IMR-90 (cell line): Measurements from ENCODE around the gene ENOX2. TPM values are rescaled to one million over a fixed set of nuclear protein-coding genes. Genes with fewer than 3 reads are reported as not detected.

Experiments used
- ATAC-seq: fragments of 200-7000 bp; cut with Tn5 transposase; 2 replicates; pipeline ENCODE4 v1.9.1; 2020; ENCODE audit warnings: low read depth, mild to moderate bottlenecking, moderate library complexity
- BruUV-seq: library from RNA; stranded (reverse); fragments of 400-500 nt; replicated peaks from 2 replicates; lab custom pipeline; 2021; lab: Mats Ljungman, UMichigan
- CTCF ChIA-PET: fragments of 300-600 bp; formaldehyde crosslinking; extraction: SDS; loops from one replicate; lab custom pipeline; 2021; ENCODE audit warnings: antibody characterized with exemption; lab: Yijun Ruan, JAX
- POLR2A ChIA-PET: fragments of 300-600 bp; sonication (Branson Sonifier 250); formaldehyde crosslinking; loops from one replicate; lab custom pipeline; 2022; ENCODE audit warnings: antibody characterized with exemption; ENCODE audit not compliant: unreplicated experiment; lab: Charles Lee
- DNase-seq: peaks from one replicate; pipeline ENCODE4 v3.0.0; 2013
- H2AFZ ChIP-seq: replicated peaks from 2 replicates; pipeline ENCODE3; 2013; ENCODE audit warnings: low read length, mild to moderate bottlenecking; ENCODE audit not compliant: poor library complexity
- H2AK5ac ChIP-seq: 2 replicates; pipeline ENCODE4 v1.6.1; 2013; ENCODE audit warnings: low read depth, low read length, inconsistent platforms
- H2AK9ac ChIP-seq: replicated peaks from 2 replicates; pipeline ENCODE3; 2013; ENCODE audit warnings: mild to moderate bottlenecking, low read depth, low read length, moderate library complexity; ENCODE audit not compliant: poor library complexity
- H2BK120ac ChIP-seq: 2 replicates; pipeline ENCODE4 v1.6.1; 2013; ENCODE audit warnings: low read depth, low read length, inconsistent platforms
- H2BK15ac ChIP-seq: 3 replicates; pipeline ENCODE4 v1.6.1; 2013; ENCODE audit warnings: low read depth, low read length, inconsistent platforms
- H2BK20ac ChIP-seq: 2 replicates; pipeline ENCODE4 v1.6.1; 2013; ENCODE audit warnings: low read depth, mild to moderate bottlenecking, inconsistent platforms, low read length, moderate library complexity
- H2BK5ac ChIP-seq: 2 replicates; pipeline ENCODE4 v1.6.1; 2013; ENCODE audit warnings: mild to moderate bottlenecking, low read depth, low read length, inconsistent platforms; ENCODE audit not compliant: poor library complexity, severe bottlenecking
- H3K14ac ChIP-seq: replicated peaks from 2 replicates; pipeline ENCODE4 v1.6.1; 2013; ENCODE audit warnings: low read depth, low read length, inconsistent platforms
- H3K18ac ChIP-seq: 2 replicates; pipeline ENCODE4 v1.6.1; 2013; ENCODE audit warnings: low read depth, low read length, control low read depth
- H3K23ac ChIP-seq: 2 replicates; pipeline ENCODE4 v1.6.1; 2013; ENCODE audit warnings: low read depth, low read length, inconsistent platforms
- H3K27ac ChIP-seq: 2 replicates; pipeline ENCODE4 v1.5.1; 2013; ENCODE audit warnings: mild to moderate bottlenecking, control low read depth, low read length; ENCODE audit not compliant: insufficient read depth
- H3K27me3 ChIP-seq: 2 replicates; pipeline ENCODE4 v1.6.1; 2013; ENCODE audit warnings: low read length; ENCODE audit not compliant: control insufficient read depth, insufficient read depth
- H3K36me3 ChIP-seq: 2 replicates; pipeline ENCODE4 v1.6.1; 2013; ENCODE audit warnings: low read length, mixed read lengths; ENCODE audit not compliant: control insufficient read depth, insufficient read depth
- H3K4ac ChIP-seq: 2 replicates; pipeline ENCODE4 v1.6.1; 2013; ENCODE audit warnings: low read depth, low read length, inconsistent platforms
- H3K4me1 ChIP-seq: 2 replicates; pipeline ENCODE4 v1.6.1; 2013; ENCODE audit warnings: low read length, mixed read lengths; ENCODE audit not compliant: control insufficient read depth, insufficient read depth
- H3K4me2 ChIP-seq: 2 replicates; pipeline ENCODE4 v1.6.1; 2013; ENCODE audit warnings: low read depth, mild to moderate bottlenecking, control low read depth, low read length, moderate library complexity
- H3K4me3 ChIP-seq: 2 replicates; pipeline ENCODE4 v1.5.1; 2013; ENCODE audit warnings: low read depth, mild to moderate bottlenecking, control low read depth, low read length, moderate library complexity; ENCODE audit not compliant: insufficient read depth
- H3K56ac ChIP-seq: 2 replicates; pipeline ENCODE4 v1.6.1; 2013; ENCODE audit warnings: low read length, inconsistent platforms; ENCODE audit not compliant: insufficient read depth; ENCODE audit errors: extremely low read depth
- H3K79me1 ChIP-seq, 2 experiments: 2 replicates each; pipeline ENCODE4 v1.6.1; 2013; ENCODE audit warnings: low read length in 2 of 2, inconsistent platforms in 1 of 2, low read depth in 1 of 2
- H3K9ac ChIP-seq: 2 replicates; pipeline ENCODE4 v1.6.1; 2013; ENCODE audit warnings: low read depth, low read length, control low read depth
- H3K9me1 ChIP-seq: 2 replicates; pipeline ENCODE4 v1.6.1; 2013; ENCODE audit warnings: low read length, inconsistent platforms; ENCODE audit not compliant: insufficient read depth
- H3K9me3 ChIP-seq: 2 replicates; pipeline ENCODE4 v1.6.1; 2013; ENCODE audit warnings: low read length; ENCODE audit not compliant: control insufficient read depth, insufficient read depth
- H4K20me1 ChIP-seq: 2 replicates; pipeline ENCODE4 v1.6.1; 2013; ENCODE audit warnings: low read length, inconsistent platforms; ENCODE audit not compliant: insufficient read depth
- H4K5ac ChIP-seq: 2 replicates; pipeline ENCODE4 v1.6.1; 2013; ENCODE audit warnings: mild to moderate bottlenecking, low read depth, low read length, control low read depth
- H4K8ac ChIP-seq, 2 experiments: 2 replicates each; pipeline ENCODE4 v1.6.1; 2013; ENCODE audit warnings: low read depth in 2 of 2, low read length in 2 of 2, control low read depth in 1 of 2, inconsistent platforms in 1 of 2
- H4K91ac ChIP-seq: 2 replicates; pipeline ENCODE4 v1.6.1; 2013; ENCODE audit warnings: low read depth, low read length, inconsistent platforms; ENCODE audit not compliant: insufficient read depth
- MAFK ChIP-seq: IDR thresholded peaks from 2 replicates; pipeline ENCODE4 v1.6.1; 2012; ENCODE audit warnings: low read depth, low read length, improper control_type of control experiment
- MAZ ChIP-seq: IDR thresholded peaks from 2 replicates; pipeline ENCODE4 v1.6.1; 2012; ENCODE audit warnings: low read depth, mild to moderate bottlenecking, low read length, improper control_type of control experiment, moderate library complexity, borderline replicate concordance
- MXI1 ChIP-seq: IDR thresholded peaks from 2 replicates; pipeline ENCODE4 v1.6.1; 2012; ENCODE audit warnings: low read depth, mild to moderate bottlenecking, low read length, moderate library complexity, borderline replicate concordance
- NFE2L2 ChIP-seq: fragments of 150-350 bp; IDR thresholded peaks from 2 replicates; pipeline ENCODE4 v1.6.1; 2016; ENCODE audit warnings: low read depth, mild to moderate bottlenecking, low read length
- POLR2A ChIP-seq: IDR thresholded peaks from 2 replicates; pipeline ENCODE4 v1.6.1; 2012; ENCODE audit warnings: mild to moderate bottlenecking, low read depth, low read length
- RFX5 ChIP-seq: IDR thresholded peaks from 2 replicates; pipeline ENCODE4 v1.8.0; 2012; ENCODE audit warnings: low read depth, mild to moderate bottlenecking, low read length, moderate library complexity
- SMC3 ChIP-seq: fragments of 150-350 bp; IDR thresholded peaks from 2 replicates; pipeline ENCODE4 v1.6.1; 2016; ENCODE audit warnings: low read depth, mild to moderate bottlenecking, antibody characterized with exemption, low read length, moderate library complexity
- WGBS, 2 experiments: methylation state at CpG; one replicate each; pipeline versions ENCODE4 v1.1.5 to v1.1.7; 2013; ENCODE audit warnings: missing lambda C conversion rate in 2 of 2; ENCODE audit not compliant: insufficient read length in 1 of 2; ENCODE audit errors: extremely low coverage in 2 of 2; 5-methylcytosine and 5-hydroxymethylcytosine counted together
- dilution Hi-C: fragments of 300-500 bp; cut with HindIII; formaldehyde crosslinking; loops from one replicate; pipeline ENCODE4 v1.14.3; 2018; ENCODE audit warnings: low sequenced_read_pairs; ENCODE audit not compliant: unreplicated experiment
- in situ Hi-C: fragments of 300-500 bp; cut with MboI; formaldehyde crosslinking; loops from 3 replicates; pipeline ENCODE4 v1.14.3; 2019; ENCODE audit warnings: low sequenced_read_pairs, inconsistent platforms, mixed read lengths
- intact Hi-C: fragments of 100-400 bp; cut with micrococcal nuclease; formaldehyde crosslinking; loops from 2 replicates; pipeline ENCODE4 v1.10.0; 2022
- polyA plus RNA-seq, 3 experiments: library from polyadenylated mRNA; depleted of rRNA; stranded (reverse); fragments of >200 nt; gene quantifications; 2 replicates each; pipeline ENCODE4 v1.2.3, GENCODE V29; 2012; ENCODE audit warnings: low replicate concordance in 1 of 3
- total RNA-seq: library from RNA; depleted of rRNA; stranded (reverse); fragments of >200 nt; gene quantifications from 2 replicates; pipeline ENCODE4 v1.2.3, GENCODE V29; 2012

Gene ENOX2
- total and polyA plus RNA-seq, 2 of the 4 experiments (the other 2 are of a cell fraction) = 6.3 to 11.8 TPM

GRCh38 chrX:130704053-130705038, 198.7 kb downstream of the ENOX2 start:
- no peak overlapping the region for H3K56ac ChIP-seq
- ATAC-seq (peak; percentile 87), DNase-seq (peak; percentile 69)
- WGBS, 2 experiments = 20% methylated on average over 1 of the region's 4 CpGs; no CpG with 5 or more reads in 1 of the 2 experiments
- ChIA-PET CTCF (interaction anchor here (0.8 kb wide), 1 partner anchor 128 kb away, joined by 3 read pairs; no protein-coding TSS in a partner anchor), POLR2A (no interaction called here)
- no peak overlapping the region for H2AK9ac ChIP-seq
- intact Hi-C loops (no loop called here), dilution Hi-C loops (no loop called here), in situ Hi-C loops (no loop called here)
- peaks cover 3% of the 10 kb centered on the region; the same call in 1 of the 2 replicates for H3K4me1 ChIP-seq
- no peak overlapping the region for H3K23ac ChIP-seq
- H2BK5ac ChIP-seq = peak overlapping the region; percentile 78
- H3K4ac ChIP-seq = no peak overlapping the region
- no peaks in the 10 kb centered on the region for H3K36me3 ChIP-seq
- no peak overlapping the region; the same call in 1 of the 2 replicates for H4K5ac ChIP-seq
- no peak overlapping the region for H2AFZ ChIP-seq
- H4K91ac ChIP-seq = no peak overlapping the region; the same call in 1 of the 2 replicates
- H3K79me1 ChIP-seq = no peaks in the 10 kb centered on the region
- no peaks in the 10 kb centered on the region for H3K27me3 ChIP-seq
- no peaks in the 10 kb centered on the region for H3K9me3 ChIP-seq
- H2BK15ac ChIP-seq = no peak overlapping the region; the same call in 2 of the 3 replicates
- H3K27ac ChIP-seq = peak overlapping the region; percentile 46
- peak overlapping the region; percentile 13; the same call in 1 of the 2 replicates for H3K4me3 ChIP-seq
- no peak overlapping the region for H2AK5ac ChIP-seq
- peak overlapping the region; percentile 89; the same call in 1 of the 2 replicates for H3K18ac ChIP-seq
- H3K9me1 ChIP-seq = no peaks in the 10 kb centered on the region
- H4K20me1 ChIP-seq = no peaks in the 10 kb centered on the region
- H2BK120ac ChIP-seq = peak overlapping the region; percentile 40; the same call in 1 of the 2 replicates
- no peak overlapping the region; the same call in 1 of the 2 replicates for H3K9ac ChIP-seq
- H3K14ac ChIP-seq = 0 out of 2 replicates have a peak overlapping the region, but pooled peaks have one; percentile 61
- no peak overlapping the region for H2BK20ac ChIP-seq
- BruUV-seq = no TSS peak
- peak overlapping the region; percentile 81; the same call in 1 of the 2 replicates for H3K4me2 ChIP-seq
- 0 out of 4 replicates have a peak overlapping the region, but pooled peaks have one; percentile 11 to 57 for H4K8ac ChIP-seq
- TF ChIP-seq MAFK (no peak), NFE2L2 (no peak), MXI1 (no peak), POLR2A (no peak), SMC3 (no peak), MAZ (no peak), RFX5 (no peak)
